CD8-positive, alpha-beta memory T cell (primary cell): ENCODE data around the gene MPC1L. TPM values are rescaled to one million over a fixed set of nuclear protein-coding genes. Genes with fewer than 3 reads are reported as not detected.
"Not testable (repeated sequence)": the region's sequence is repeated elsewhere in the genome, so short reads cannot be mapped to it uniquely, and the experiment has no call there.

Experiments used
- CTCF ChIA-PET: fragments of 350-600 bp; sonication (Branson Sonifier 250); formaldehyde crosslinking; loops from one replicate; lab custom pipeline; 2021; ENCODE audit warnings: antibody characterized with exemption; lab: Charles Lee
- POLR2A ChIA-PET: fragments of 350-600 bp; sonication (Branson Sonifier 250); formaldehyde crosslinking; loops from one replicate; lab custom pipeline; 2021; ENCODE audit warnings: antibody characterized with exemption; lab: Charles Lee
- DNase-seq, 5 donors: peaks; one replicate each; pipeline versions ENCODE4 v3.0.0 to v3.0.0-alpha.2; 2020 to 2022; ENCODE audit warnings: mixed read lengths in 1 of 5
- H3K27ac ChIP-seq: one replicate; pipeline ENCODE4 v1.7.0; 2013; ENCODE audit warnings: low read depth, mild to moderate bottlenecking, low read length, moderate library complexity
- H3K27me3 ChIP-seq: 2 replicates; pipeline ENCODE4 v1.7.0; 2013; ENCODE audit warnings: low read length, mild to moderate bottlenecking; ENCODE audit not compliant: insufficient read depth, poor library complexity, severe bottlenecking
- H3K36me3 ChIP-seq: 2 replicates; pipeline ENCODE4 v1.7.0; 2013; ENCODE audit warnings: mild to moderate bottlenecking, low read length, moderate library complexity; ENCODE audit not compliant: insufficient read depth
- H3K4me1 ChIP-seq: 2 replicates; pipeline ENCODE4 v1.7.0; 2013; ENCODE audit warnings: mild to moderate bottlenecking, low read length, moderate library complexity; ENCODE audit not compliant: insufficient read depth
- H3K4me3 ChIP-seq: 2 replicates; pipeline ENCODE4 v1.7.0; 2013; ENCODE audit warnings: mild to moderate bottlenecking, low read length
- H3K9me3 ChIP-seq: 2 replicates; pipeline ENCODE4 v1.7.0; 2013; ENCODE audit warnings: mild to moderate bottlenecking, low read length
- H3K27ac Mint-ChIP-seq, 8 donors: one replicate each; pipeline ENCODE4 v1.8.0; 2020 to 2021; ENCODE audit warnings: mixed read lengths in 8 of 8, mild to moderate bottlenecking in 6 of 8, inconsistent platforms in 3 of 8, moderate library complexity in 3 of 8
- H3K27me3 Mint-ChIP-seq, 2 donors: one replicate each; pipeline ENCODE4 v1.8.0; 2020 to 2021; ENCODE audit warnings: mixed read lengths in 2 of 2, mild to moderate bottlenecking in 1 of 2, moderate library complexity in 1 of 2
- H3K36me3 Mint-ChIP-seq, 3 donors: one replicate each; pipeline ENCODE4 v1.8.0; 2020 to 2021; ENCODE audit warnings: mixed read lengths in 3 of 3, inconsistent platforms in 1 of 3, mild to moderate bottlenecking in 1 of 3
- H3K4me1 Mint-ChIP-seq, 3 donors: one replicate each; pipeline ENCODE4 v1.8.0; 2020 to 2021; ENCODE audit warnings: mixed read lengths in 3 of 3, inconsistent platforms in 1 of 3, mild to moderate bottlenecking in 1 of 3
- H3K4me3 Mint-ChIP-seq, 7 donors: one replicate each; pipeline ENCODE4 v1.8.0; 2020 to 2021; ENCODE audit warnings: mixed read lengths in 7 of 7, mild to moderate bottlenecking in 6 of 7, moderate library complexity in 4 of 7, inconsistent platforms in 2 of 7
- H3K9me3 Mint-ChIP-seq, 5 donors: one replicate each; pipeline ENCODE4 v1.8.0; 2020 to 2022; ENCODE audit warnings: mixed read lengths in 5 of 5, mild to moderate bottlenecking in 3 of 5, moderate library complexity in 2 of 5, inconsistent platforms in 1 of 5
- polyA plus RNA-seq: library from polyadenylated mRNA; unstranded; fragments of 300-500 nt; fragmentation: Illumina TruSeq; gene quantifications from one replicate; pipeline ENCODE4 v1.2.3, GENCODE V29; 2021
- total RNA-seq, 2 experiments: library from RNA; stranded (reverse); gene quantifications; one replicate each; pipeline ENCODE4 v1.2.3, GENCODE V29; 2021

Gene MPC1L
- total RNA-seq = not detected
- polyA plus RNA-seq = not detected

- H3K9me3 ChIP-seq = no peaks in the 10 kb centered on the region
- Mint-ChIP-seq H3K27me3 (no peaks in the 10 kb centered on the region), H3K4me3 (no peak within 1 kb of the TSS), H3K9me3 (no peaks in the 10 kb centered on the region), H3K27ac (peak within 1 kb of the TSS in 1 of 8 donors; percentile 0), H3K36me3 (peaks cover 0 to 18% (median 8%) of the 10 kb centered on the region in 3 donors), H3K4me1 (no peaks in the 10 kb centered on the region)
- H3K36me3 ChIP-seq = no peaks in the 10 kb centered on the region
- H3K27me3 ChIP-seq = no peaks in the 10 kb centered on the region
- H3K27ac ChIP-seq = no peak within 1 kb of the TSS
- no peak within 1 kb of the TSS for H3K4me3 ChIP-seq
- ChIA-PET POLR2A (no interaction called here), CTCF (no interaction called here)
- H3K4me1 ChIP-seq = no peaks in the 10 kb centered on the region
- no peak for DNase-seq
Observed at GRCh38 chrX:40623139-40623536, at the start of gene MPC1L. Gene MPC1L, plus strand, starts transcription at chrX:40623428. Its CDS starts 138 bp downstream, at chrX:40623566.

DNA sequence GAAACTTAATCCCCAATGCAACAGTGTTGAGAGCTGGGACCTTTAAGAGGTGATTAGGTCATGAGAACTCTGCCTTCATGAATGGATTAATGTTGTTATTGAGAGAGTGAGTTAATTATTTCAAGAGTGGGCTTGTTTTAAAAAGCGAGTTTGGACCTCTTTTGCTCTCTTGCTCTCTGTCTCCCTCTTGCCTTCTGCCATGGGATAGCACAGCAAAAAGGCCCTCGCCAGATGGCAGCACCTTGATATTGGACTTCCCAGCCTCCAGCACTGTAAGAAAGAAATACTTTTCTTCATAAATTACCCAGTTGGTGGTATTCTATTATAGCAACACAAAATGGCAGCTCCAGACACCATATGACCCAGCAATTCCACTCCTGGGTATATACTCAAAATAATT lies 49.5 kb upstream of the MPC1L start:
- H3K4me1 Mint-ChIP-seq = peaks cover 6 to 8% (median 8%) of the 10 kb centered on the region in 3 donors
- Histone ChIP-seq H3K4me1 (no peaks in the 10 kb centered on the region), H3K9me3 (no peaks in the 10 kb centered on the region), H3K36me3 (no peaks in the 10 kb centered on the region), H3K27ac (no peak overlapping the region), H3K27me3 (no peaks in the 10 kb centered on the region), H3K4me3 (no peak overlapping the region)
- DNase-seq = peak; percentile 4 to 51 (median 12)
- H3K27ac Mint-ChIP-seq = no peak overlapping the region
- CTCF ChIA-PET = interaction anchor here (2.1 kb wide), 1 partner anchor 30 kb away, joined by 5 read pairs; no protein-coding TSS in a partner anchor
- H3K36me3 Mint-ChIP-seq = no peaks in the 10 kb centered on the region
- no peaks in the 10 kb centered on the region for H3K9me3 Mint-ChIP-seq
- H3K4me3 Mint-ChIP-seq = no peak overlapping the region
- POLR2A ChIA-PET = no interaction called here
- H3K27me3 Mint-ChIP-seq = peaks cover 0 to 32% of the 10 kb centered on the region in 2 donors

- H3K27me3 Mint-ChIP-seq = peaks cover 0 to 28% of the 10 kb centered on the region in 2 donors
- not testable (repeated sequence) for H3K27me3 ChIP-seq, H3K4me3 Mint-ChIP-seq
Observed at GRCh38 chrX:40575411-40575810, 47.8 kb upstream of the MPC1L start.

GRCh38 chrX:40576291-40576690 lies 46.9 kb upstream of the MPC1L start:
- H3K9me3 ChIP-seq = no peaks in the 10 kb centered on the region
- no peak overlapping the region for H3K4me3 ChIP-seq
- no peak overlapping the region for H3K4me3 Mint-ChIP-seq
- H3K9me3 Mint-ChIP-seq = no peaks in the 10 kb centered on the region
- no peaks in the 10 kb centered on the region for H3K4me1 ChIP-seq
- H3K27me3 Mint-ChIP-seq = peaks cover 0 to 22% of the 10 kb centered on the region in 2 donors
- H3K27ac ChIP-seq = no peak overlapping the region
- no peaks in the 10 kb centered on the region for H3K27me3 ChIP-seq
- POLR2A ChIA-PET = no interaction called here
- no peak overlapping the region for H3K27ac Mint-ChIP-seq
- CTCF ChIA-PET = no interaction called here
- H3K36me3 ChIP-seq = no peaks in the 10 kb centered on the region
- H3K4me1 Mint-ChIP-seq = peaks cover 5 to 6% (median 5%) of the 10 kb centered on the region in 3 donors
- peaks cover 0 to 2% (median 0%) of the 10 kb centered on the region in 3 donors for H3K36me3 Mint-ChIP-seq
- no peak for DNase-seq

More at GRCh38 chrX:40575411-40575810, 47.8 kb upstream of the MPC1L start:
- H3K27ac ChIP-seq, H3K36me3 ChIP-seq, H3K27ac Mint-ChIP-seq, H3K36me3 Mint-ChIP-seq, H3K9me3 Mint-ChIP-seq, DNase-seq, H3K4me3 ChIP-seq, H3K4me1 ChIP-seq, POLR2A ChIA-PET, H3K9me3 ChIP-seq, CTCF ChIA-PET: not testable (repeated sequence)
- peaks cover 10 to 12% (median 12%) of the 10 kb centered on the region in 3 donors for H3K4me1 Mint-ChIP-seq

- Mint-ChIP-seq H3K4me3 (peak overlapping the region in 1 of 7 donors; percentile 27), H3K9me3 (no peaks in the 10 kb centered on the region), H3K4me1 (peaks cover 20 to 22% (median 22%) of the 10 kb centered on the region in 3 donors), H3K36me3 (peaks cover 0 to 2% (median 0%) of the 10 kb centered on the region in 3 donors), H3K27ac (no peak overlapping the region), H3K27me3 (peaks cover 0 to 20% of the 10 kb centered on the region in 2 donors)
- H3K9me3 ChIP-seq = no peaks in the 10 kb centered on the region
- H3K4me1 ChIP-seq = peaks cover 10% of the 10 kb centered on the region
- H3K27ac ChIP-seq = no peak overlapping the region
- DNase-seq = no peak
- H3K4me3 ChIP-seq = no peak overlapping the region
- H3K27me3 ChIP-seq = no peaks in the 10 kb centered on the region
- POLR2A ChIA-PET = no interaction called here
- H3K36me3 ChIP-seq = no peaks in the 10 kb centered on the region
- CTCF ChIA-PET = interaction anchor here (1.4 kb wide), 1 partner anchor 34 kb away, joined by 3 read pairs; no protein-coding TSS in a partner anchor
Observed at GRCh38 chrX:40578039-40578695, 45.1 kb upstream of the MPC1L start.

DNA sequence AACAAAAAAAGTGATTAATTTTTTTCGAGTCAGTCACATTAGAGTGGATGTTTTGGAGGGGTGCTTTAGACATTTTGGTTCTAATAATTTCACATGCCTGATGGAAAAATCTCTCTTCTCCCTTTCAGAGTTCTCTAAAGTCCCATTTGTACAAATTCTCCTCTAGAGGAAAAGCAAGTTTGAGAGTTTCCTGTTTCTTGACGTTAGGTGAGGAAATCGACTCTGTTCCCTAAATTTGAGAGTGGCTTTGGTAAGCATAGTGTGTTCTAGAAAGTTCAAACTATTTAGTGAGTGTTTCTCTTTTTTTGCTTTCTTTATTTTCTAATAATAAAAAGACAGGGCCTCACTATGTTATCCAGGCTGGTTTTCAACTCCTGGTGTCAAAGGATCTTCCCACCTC lies 44.1 kb upstream of the MPC1L start:
- peaks cover 0 to 2% (median 0%) of the 10 kb centered on the region in 3 donors for H3K36me3 Mint-ChIP-seq
- H3K4me3 ChIP-seq = no peak overlapping the region
- H3K27ac ChIP-seq = no peak overlapping the region
- H3K27ac Mint-ChIP-seq = no peak overlapping the region
- peaks cover 26 to 30% (median 30%) of the 10 kb centered on the region in 3 donors for H3K4me1 Mint-ChIP-seq
- no peak for DNase-seq
- no peaks in the 10 kb centered on the region for H3K9me3 ChIP-seq
- peaks cover 10% of the 10 kb centered on the region for H3K4me1 ChIP-seq
- no peak overlapping the region for H3K4me3 Mint-ChIP-seq
- no peaks in the 10 kb centered on the region for H3K9me3 Mint-ChIP-seq
- peaks cover 0 to 20% of the 10 kb centered on the region in 2 donors for H3K27me3 Mint-ChIP-seq
- H3K27me3 ChIP-seq = no peaks in the 10 kb centered on the region
- CTCF ChIA-PET = no interaction called here
- no peaks in the 10 kb centered on the region for H3K36me3 ChIP-seq
- POLR2A ChIA-PET = no interaction called here

DNA sequence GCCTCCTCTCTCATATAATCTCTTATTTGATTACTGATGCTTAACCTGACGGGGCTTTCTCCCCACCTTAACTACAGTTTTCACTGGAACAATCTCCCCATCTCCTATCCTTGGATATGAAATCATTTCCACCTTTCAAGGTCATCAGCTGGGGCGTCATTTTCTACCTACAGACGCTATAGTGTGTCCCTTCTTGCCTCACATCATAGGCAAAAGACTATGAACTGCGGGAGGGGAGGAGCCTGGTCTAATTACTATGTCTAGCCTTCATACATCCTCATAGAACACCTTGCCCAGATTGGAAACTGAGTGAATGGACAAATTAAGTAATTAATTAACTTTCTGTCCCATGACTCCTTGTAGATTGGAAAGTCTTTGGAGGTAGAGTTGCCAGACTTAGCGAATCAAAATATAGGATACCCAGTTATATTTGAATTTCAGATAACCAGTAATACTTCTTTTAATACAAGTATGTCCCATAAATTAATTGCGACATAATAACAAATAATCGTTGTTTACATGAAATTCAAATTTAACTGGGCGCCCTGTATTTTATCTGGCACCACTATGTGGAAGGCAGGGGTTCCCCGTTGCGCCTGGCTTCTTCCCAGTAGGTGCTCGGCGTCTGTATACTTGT lies 43.2 kb upstream of the MPC1L start:
- Histone ChIP-seq H3K36me3 (no peaks in the 10 kb centered on the region), H3K4me1 (peaks cover 10% of the 10 kb centered on the region), H3K9me3 (no peaks in the 10 kb centered on the region), H3K4me3 (peak overlapping the region; percentile 81), H3K27me3 (no peaks in the 10 kb centered on the region), H3K27ac (peak overlapping the region; percentile 87)
- H3K4me1 Mint-ChIP-seq = peaks cover 26 to 32% (median 31%) of the 10 kb centered on the region in 3 donors
- no peak for DNase-seq
- POLR2A ChIA-PET = interaction anchor here (1.9 kb wide), 1 partner anchor 10 kb away, joined by 5 read pairs; no protein-coding TSS in a partner anchor
- H3K9me3 Mint-ChIP-seq = no peaks in the 10 kb centered on the region
- H3K4me3 Mint-ChIP-seq = peak overlapping the region; percentile 80 to 98 (median 95)
- peaks cover 0 to 20% of the 10 kb centered on the region in 2 donors for H3K27me3 Mint-ChIP-seq
- H3K36me3 Mint-ChIP-seq = peaks cover 0 to 2% (median 0%) of the 10 kb centered on the region in 3 donors
- H3K27ac Mint-ChIP-seq = peak overlapping the region; percentile 84 to 99 (median 96)
- CTCF ChIA-PET = interaction anchor here (1.2 to 1.8 kb wide), 2 partner anchors 9 to 41 kb away, joined by 3 to 5 read pairs; no protein-coding TSS in a partner anchor
